GM03348 (cell line): ENCODE data around the gene PATZ1.
A peak's percentile ranks its signal among the peaks of the same experiment; 100 is the strongest.

Experiments used
- DNase-seq: peaks from one replicate; pipeline ENCODE4 v3.0.0; 2012; ENCODE audit warnings: low spot score

Gene PATZ1

DNA sequence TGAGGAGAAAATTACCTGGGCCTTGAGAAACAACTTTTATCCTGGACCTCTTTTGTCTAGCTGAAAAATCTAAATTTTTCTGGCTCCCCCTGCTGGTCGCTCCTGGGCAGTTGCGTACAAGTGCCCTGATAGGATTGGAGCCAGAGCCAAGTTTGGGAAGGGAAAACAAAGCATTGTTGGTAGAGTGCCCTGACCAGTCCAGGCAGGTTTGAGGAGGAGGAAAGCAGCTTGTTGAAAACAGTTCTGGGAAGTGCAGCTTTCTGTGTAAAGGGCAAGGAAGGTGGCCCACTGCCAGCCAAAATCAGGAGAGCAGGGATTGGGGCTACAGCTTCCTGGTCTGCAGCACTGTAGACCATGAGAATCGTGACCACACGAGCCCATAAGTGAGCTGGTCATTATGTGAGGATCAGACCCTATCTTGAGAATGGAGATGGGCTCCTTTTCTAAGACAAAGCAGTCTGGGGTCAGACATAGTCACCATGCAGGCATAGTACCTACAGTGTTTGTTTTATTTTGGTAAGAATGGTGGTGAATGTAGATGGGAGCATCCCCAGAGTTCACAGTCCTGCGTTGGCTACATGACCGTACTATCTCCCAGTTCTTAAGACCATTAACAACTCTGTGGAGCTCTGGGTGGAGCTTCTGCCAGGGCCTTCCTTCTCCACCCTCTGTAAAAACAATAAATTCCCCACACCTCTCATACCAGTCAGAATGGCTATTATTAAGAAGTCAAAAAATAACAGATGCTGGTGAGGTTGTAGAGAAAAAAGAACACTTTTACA is 32.6 kb downstream of the PATZ1 start:
- peak; percentile 86 for DNase-seq

DNA sequence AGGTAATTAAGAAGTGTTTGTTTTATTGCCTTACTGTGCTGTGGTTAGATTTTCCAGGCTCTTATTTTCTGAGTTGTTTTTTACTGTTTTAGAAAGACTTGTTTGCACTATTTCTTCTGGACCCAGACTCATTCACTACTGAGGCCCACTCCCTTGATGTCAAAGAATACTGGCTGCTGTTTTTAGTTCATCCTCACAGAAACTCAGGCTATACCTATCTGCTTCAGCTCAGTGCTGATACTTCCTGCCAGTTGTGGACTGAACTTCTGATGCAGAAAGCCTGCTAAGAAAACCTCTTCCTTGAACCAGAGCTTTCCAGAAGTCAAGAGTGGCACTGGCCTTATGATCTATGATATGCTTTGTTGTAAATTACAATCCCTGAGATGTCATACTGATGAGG is 38.0 kb downstream of the PATZ1 start:
- no peak for DNase-seq

DNA sequence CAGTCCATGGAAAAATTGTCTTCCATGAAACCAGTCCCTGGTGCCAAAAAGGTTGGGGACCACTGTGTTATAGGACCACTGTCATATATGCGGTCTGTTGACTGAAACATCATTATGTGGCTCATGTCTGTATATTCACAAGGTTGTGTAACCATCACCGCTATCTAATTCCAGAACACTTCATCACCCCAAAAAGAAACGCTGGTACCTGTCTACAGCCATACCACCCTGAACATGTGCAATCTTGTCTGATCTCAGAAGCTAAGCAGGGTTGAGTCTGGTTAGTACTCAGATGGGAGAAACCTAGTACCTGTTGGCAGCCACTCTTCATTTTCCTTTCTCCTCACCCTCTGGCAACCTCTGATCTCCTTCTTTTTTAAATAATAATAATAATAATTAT is 41.0 kb downstream of the PATZ1 start:
- DNase-seq = no peak

DNA sequence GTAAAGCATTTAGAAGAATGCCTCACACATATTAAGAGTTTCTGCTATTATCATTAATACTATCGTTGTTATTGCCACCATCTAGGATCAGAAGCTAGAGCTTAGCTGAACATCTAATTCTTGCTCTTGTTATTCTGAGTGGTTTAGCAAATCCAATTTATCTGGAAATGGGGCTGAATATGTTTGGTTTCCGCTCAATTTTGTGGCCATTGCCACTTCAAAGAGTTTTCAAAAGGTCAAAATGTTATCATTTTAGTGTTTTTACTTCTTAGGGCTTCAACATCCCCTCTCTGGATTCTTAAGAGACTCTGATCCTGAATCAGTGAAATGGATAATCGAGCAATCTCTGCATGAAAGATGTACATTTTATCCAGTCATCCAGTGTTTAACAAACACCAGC is 43.6 kb downstream of the PATZ1 start:
- no peak for DNase-seq

DNA sequence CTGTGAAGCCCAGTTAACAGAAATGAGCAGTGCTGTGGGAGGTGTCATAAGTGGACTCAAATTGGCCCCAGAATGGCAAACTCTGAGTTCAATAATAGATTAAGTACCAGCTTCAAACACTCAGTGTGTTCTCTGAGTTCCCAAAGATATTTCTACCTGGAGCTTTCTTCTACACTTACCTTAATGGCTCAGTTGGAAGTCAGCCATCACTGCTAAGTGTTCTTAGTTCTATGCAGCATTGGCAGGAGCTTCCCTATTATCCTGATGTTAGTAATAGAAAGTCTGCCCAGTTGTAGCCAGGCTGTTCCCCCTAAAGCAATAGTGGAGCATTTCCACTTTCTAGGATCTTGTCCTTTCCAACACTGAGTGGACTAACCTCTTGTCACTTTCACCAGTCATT is 44.1 kb downstream of the PATZ1 start:
- DNase-seq = no peak

DNA sequence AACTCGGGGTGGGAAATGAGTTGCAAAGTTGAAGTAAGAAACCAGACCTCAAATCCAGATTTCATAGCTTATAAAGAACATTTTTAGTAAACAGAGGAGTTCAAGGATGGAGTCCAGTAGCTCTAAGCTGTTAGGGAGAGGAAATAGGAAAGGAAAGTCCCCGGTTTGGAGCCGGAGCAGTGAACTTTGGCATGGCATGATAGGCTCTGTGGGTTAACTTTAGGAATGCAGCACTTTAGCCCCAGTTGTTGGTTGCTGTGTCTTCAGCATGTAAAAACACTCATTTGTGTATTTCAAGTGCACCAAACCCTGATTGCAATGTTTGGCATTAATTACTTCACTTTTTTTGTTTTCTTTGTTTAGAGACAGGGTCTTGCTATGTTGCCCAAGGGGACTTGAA is 45.2 kb downstream of the PATZ1 start:
- no peak for DNase-seq

DNA sequence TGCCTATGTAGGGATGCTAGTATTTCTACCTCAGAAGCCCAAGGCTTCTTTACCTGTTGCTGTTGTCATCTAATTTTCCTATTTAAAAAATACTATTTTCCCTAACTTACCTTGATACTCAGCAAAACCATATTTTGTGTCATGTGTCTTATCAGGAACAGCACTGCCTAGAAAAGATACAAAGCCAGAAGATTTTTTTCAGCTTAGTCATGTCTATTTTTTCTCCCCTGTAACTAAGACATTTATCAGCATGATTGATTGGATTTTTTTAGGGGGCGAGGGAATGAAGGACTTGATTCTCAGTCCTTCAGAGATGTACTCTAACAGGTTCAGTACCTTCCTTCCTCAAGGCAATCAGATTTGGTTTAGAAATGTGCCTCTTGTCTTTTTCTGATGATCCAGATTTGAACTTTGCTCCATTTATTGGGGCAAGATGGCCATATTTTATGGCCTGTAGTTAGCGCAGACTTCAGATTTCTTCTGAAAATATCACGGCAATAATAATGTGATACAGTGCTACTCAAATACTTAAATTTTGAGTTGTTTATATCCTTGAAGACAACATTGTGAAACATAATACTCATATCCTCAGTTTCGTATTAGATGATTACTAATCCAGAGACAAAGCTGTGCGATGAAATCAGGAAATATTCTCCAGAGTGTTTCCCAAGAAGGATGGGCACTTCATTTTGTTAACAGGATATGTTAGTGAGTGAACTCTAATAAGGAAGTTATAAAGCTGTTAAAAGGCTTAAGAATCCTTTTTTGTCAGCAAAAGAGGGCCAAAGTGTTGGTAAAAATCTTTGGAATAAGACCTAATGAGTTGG is 50.1 kb downstream of the PATZ1 start:
- peak; percentile 60 for DNase-seq

DNA sequence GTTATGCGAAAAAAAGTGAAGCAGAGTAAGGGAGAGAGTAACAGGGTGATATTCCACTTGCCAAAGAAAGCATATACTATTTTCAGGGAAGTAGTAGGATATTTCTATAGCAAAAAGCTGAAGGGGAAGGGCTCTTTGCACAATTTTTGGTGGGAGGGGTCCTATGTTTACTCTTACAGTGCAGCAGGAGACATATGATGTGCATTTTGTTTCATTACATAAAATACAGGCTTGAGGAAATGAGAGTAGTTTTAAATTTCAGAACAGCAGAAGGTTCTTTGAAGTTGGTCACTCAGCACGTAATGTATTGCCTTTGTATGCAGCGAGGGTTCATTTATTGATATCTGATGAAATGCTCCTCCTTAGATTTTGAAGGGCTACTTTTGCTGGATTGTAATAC is 50.8 kb downstream of the PATZ1 start:
- no peak for DNase-seq

DNA sequence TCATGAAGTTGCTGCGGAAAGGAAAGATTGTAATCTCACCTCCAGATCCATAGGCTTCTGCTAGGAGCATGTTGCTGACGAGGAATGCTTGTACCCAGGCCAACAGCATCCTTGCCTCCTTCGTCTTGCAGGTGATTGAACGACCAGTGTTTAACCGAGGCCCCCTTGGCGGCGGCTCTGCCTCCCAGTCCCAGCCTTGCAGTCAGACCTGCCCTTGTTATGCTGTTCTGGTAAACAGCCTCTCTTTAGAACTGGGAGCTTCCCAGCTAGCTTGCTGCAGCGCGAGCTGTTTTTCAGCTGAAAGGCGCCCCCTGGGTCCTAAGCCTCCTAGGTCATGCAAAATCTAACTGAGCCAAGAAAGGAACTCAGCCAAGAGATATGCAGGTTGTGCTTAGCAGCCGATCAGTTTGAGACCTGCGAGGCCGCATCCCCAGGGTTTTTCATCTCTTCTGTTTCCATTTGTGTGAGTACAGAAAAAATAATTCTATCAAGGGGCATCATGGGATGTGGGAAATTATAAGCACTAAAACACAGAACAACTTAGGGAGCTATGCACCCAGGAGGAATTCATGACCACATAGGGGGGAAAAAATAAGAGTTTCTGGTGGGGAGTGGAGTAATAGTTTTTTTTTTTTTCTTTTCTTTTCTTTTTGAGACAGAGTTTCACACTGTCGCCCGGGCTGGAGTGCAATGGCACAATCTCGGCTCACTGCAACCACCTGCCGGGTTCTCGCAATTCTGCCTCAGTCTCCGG is 53.7 kb downstream of the PATZ1 start, which contains the start of gene PIK3IP1:
TSS of gene PIK3IP1 (minus strand) at position 253 of the 754 bp plus-strand sequence. CDS start at position 109, 144 bp downstream.
- DNase-seq = peak; percentile 87

DNA sequence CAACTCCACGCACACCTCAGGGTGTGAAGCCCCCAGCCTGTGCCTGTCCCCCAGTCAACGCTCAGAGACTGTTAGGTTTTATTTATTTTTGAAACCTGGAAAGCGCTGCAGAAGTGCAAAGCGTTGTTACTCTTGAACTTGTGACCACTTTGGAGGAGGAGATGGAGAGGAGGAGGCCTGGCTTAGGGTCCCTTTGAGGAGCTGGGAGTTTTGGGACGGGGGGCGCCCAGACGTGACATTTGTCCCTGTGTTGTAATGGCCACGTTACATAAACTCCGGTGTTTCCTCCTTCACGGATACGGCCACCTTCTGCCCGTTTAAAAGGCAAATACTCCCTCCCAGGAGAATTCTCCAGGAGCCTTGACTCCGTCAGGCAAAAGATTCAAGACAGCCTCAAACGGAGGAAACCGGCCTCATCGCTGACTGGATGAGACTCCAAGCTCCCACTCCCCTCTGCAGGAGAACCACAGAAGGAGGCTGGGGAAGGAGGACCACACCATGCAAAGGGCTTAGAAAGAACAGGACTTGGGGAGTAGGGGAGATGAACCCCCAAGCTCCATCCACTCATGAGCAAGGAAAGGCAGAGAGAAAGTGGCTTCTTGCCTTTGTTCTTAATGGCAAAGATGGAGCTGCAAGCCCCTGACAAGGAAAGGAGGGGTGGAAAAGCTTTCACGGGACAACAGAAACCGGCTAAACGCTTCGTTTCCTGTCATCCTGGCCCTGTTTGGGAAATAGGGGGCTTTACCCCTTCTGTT is 54.5 kb downstream of the PATZ1 start:
- DNase-seq = peak; percentile 36

DNA sequence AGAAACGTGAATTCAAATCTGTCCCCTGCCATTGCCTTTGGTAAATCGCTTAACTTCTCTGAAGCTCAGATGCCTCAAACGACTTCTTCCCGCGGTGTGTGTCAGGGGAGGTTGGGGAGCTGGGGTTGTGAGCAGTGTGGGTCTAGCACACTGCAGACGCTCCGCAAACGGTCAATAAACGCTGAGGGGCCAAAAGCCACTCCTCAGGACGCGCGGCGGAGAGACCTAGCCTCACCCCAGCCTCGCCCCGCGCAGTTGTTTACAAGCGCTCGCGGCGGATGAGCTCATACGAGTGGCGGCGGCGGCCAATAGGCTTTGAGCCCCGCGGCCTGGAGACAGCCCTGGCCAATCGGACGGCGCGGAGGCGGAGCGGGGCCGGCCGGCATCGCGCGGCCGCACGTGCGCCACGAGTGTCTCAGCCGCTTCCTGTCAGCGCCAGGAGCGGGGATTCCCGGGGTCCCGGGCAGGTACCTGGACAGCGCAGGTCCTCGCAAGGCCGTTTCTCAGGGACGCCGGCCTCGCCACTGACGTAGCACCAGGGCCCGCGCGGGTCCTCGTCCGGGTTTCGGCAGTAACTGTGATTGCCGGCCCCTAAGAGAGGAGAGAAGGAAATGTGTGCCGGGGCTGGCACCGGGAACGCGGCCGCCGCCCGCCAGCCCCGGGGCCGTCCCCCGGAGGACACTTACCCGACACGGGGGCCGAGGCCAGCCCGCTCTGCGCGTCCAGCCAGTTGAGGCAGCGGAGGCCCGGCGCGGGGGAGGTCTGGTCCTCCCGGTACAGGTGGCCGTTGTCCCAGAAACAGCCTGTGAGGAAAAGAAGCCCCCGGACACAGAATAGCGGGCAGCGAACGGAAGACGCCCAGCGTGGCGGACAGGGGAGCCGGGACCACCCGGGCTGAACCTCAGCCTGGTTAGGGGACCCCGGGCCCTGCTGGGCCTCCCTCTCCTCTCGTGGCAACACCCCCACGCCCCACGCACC is 55.4 kb downstream of the PATZ1 start:
- peak; percentile 99 for DNase-seq

DNA sequence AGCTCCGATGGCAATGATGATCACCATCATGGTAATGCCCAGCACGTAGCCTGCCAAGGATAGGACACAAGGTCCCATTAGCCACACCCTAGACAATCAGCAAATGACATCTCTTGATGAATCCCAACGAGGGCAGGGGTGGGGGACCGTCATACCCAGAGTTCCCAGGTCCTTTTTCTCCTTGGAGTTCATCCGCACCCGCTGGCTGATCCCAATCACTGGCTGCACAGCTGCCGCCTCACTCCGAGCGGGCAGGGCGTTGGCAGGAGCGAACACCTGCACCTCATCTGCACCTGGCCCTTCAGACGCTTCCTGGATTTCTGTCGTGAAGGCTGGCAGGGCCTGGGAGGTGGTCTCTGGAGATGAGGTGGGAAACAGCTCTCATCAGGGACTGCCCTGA is 56.8 kb downstream of the PATZ1 start:
- DNase-seq = no peak

DNA sequence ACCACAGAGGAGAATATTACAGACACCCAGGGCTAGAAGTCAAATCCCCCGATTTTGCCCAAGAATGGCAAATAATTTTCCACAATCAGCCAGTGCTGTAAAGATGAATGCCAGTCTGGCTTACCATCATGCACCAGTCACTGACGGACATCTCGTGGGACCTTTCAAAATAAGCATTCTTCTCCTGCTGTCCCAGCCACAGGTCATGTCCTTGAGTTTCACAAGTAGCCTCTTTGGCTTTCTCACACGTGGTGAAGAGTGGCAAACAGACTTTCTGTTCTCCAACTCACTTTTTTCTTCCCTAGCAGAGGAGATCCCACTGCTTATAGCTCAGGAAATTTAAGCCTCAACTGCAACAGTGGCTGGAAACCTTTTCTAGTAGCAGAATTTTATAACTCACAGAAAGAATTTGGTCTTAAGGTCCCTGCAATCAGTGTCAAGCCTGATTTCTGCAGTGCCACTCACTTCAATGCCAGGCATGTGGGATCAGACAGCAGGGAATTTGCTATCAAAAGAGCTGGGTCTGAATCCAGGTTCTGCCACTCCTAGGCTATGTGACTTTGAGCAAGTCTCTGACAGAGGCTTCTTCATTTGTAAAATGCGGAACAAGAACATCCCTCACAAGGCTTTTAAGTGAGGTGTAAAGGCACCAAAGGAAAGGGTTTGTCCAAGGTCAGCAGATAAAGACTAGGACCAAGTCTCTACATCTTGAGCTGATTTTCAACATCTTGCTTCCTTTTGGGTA is 57.5 kb downstream of the PATZ1 start:
- no peak for DNase-seq

DNA sequence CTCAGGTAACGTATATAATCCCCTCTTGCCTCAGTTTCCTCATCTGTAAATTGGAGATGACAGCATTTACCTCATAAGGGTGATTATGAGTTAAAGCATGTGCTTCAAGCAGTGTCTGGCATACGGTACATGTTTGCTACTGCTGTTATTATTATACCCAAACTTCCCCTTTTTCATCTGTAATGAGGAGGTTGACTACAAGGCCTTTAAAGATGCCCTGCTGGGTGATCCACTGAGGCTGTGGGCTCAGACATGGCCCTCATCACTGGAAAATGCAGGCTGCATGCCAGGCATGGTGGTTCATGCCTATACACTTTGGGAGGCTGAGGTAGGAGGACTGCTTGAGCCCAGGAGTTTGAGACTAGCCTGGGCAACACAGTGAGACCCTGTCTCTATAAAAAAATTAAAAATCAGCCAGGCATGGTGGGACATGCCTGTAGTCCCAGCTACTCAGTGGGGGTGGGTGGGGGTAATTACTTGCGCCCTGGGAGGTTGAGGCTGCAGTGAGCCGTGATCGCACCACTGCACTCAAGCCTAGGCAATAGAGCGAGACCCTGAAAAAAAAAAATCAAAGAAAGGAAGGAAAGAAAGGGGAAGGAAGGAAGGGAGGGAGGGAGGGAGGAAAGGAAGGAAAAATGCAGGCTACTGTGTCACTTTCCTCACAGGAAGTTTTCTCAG is 58.2 kb downstream of the PATZ1 start:
- no peak for DNase-seq

DNA sequence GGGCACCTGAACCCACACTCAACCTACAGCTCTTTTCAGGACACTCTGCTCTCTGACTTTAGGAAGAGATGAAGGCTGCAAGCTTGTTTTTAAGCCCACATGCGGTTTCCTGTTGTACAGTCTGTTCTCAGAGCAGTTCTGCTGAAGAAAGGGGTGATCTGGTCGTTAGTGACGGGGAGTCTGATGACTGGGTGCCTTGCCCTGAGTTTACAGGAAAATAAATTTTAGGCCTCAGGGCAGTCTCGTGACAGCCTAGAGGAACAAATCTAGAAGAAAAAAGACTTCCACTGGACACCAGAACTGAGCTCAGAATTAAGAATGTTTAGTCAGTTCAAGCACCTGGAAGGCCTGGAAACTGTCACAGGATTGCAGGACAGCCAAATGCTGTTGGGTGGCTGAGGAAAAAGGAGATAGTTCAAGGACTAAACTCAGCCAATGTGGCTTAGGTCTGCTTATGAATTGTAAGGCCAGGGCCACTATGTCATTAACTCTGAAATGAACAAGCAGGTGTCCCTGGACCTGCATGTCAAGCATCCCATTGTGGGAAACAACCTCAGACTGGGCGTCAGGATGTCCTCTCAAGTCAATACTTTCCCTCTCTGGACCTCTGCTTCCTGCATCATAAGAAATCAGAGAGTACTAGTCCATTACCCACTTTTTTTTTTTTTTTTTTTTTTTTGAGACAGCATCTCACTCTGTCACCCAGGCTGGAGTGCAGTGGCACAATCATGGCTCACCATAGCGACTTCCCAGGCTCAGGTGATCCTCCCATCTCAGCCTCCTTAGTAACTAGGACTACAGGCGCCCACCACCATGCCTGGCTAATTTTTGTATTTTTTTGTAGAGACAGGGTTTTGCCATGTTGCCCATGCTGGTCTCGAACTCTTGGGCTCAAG is 59.5 kb downstream of the PATZ1 start:
- no peak for DNase-seq

DNA sequence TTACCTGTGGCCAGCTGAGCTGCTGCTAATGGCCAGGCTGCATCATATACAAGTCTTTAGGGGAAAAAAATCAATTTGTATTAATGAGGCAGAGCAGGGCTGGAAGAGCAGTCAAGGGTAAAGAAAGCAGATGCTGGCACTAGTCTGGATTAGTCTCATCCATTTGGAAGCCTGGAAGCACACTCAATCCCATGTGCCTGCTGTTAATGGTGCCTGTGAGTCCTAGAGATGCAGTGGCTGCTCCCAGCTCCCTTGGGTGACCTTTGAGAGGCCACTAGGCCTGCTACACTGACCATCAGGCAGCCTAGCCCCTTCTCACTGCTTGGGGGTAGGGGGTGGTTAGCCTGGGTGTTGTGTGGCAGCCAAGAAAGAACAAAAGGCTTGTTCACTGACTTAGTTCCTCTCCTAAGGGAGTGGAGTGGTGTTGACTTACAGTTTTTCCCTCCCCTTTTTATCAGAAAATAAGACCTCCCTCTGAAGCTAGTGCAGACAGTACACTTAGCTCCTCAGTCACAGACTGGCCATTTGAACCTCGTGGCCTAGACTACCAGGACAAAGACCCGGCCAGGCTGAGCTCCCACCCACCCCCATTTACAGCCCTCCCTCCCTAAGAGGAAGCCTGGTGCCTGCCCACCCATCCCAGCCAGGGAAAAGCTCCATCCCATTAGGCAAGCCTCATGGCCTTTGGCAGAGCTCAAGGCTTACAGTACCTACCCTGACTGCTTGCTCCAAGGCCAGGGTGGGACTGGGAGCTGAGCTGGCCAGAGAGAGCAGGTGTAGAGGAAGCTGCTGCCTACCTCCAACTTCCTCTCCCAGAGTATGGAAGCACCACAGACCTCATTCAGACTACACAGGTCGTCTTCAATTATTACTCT is 61.6 kb downstream of the PATZ1 start:
- DNase-seq = no peak

DNA sequence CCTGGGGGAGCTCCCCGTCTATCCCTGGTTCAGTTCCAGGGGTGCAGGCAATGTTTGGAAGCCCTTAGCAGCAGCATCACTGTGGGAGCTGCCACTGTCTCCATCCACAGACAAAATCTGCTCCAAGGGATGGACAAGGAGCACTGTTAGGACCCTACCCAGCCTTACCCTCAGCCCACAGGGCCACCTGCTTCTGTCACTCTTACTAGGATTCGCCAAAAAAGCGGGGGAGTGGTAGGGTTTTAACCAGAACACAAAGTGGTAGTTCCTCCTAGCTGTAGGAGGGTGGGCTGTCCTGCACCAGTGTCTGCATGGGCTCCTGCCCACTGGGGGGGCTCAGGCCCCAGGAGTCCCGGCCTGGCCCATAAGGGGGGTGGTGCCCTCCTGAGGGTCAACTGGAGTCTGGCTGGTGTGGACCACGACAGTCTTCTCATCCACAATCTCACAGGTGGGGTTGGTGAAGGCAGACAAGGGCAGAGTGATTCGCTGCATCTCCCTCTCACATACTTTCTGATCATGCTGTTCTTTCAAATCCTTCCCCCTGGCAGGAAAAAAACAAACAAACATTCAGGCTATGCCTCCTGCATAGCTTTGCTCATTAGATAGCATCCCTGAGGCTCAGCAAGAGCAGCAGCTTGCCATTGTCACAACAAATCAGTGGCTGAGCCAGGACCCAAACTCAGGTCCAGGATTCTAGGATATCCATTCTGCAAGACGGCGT is 63.2 kb downstream of the PATZ1 start:
- no peak for DNase-seq
